IMR-90 (cell line): ENCODE results near the gene FARS2. TPM values are rescaled to one million over a fixed set of nuclear protein-coding genes. Genes with fewer than 3 reads are reported as not detected.

Experiments
- ATAC-seq: fragments of 200-7000 bp; cut with Tn5 transposase; 2 replicates; pipeline ENCODE4 v1.9.1; 2020; ENCODE audit warnings: low read depth, mild to moderate bottlenecking, moderate library complexity
- BruUV-seq: library from RNA; stranded (reverse); fragments of 400-500 nt; replicated peaks from 2 replicates; lab custom pipeline; 2021; lab: Mats Ljungman, UMichigan
- CTCF ChIA-PET: fragments of 300-600 bp; formaldehyde crosslinking; extraction: SDS; loops from one replicate; lab custom pipeline; 2021; ENCODE audit warnings: antibody characterized with exemption; lab: Yijun Ruan, JAX
- POLR2A ChIA-PET: fragments of 300-600 bp; sonication (Branson Sonifier 250); formaldehyde crosslinking; loops from one replicate; lab custom pipeline; 2022; ENCODE audit warnings: antibody characterized with exemption; ENCODE audit not compliant: unreplicated experiment; lab: Charles Lee
- DNase-seq: peaks from one replicate; pipeline ENCODE4 v3.0.0; 2013
- H2AFZ ChIP-seq: replicated peaks from 2 replicates; pipeline ENCODE3; 2013; ENCODE audit warnings: low read length, mild to moderate bottlenecking; ENCODE audit not compliant: poor library complexity
- H2AK5ac ChIP-seq: 2 replicates; pipeline ENCODE4 v1.6.1; 2013; ENCODE audit warnings: low read depth, low read length, inconsistent platforms
- H2AK9ac ChIP-seq: replicated peaks from 2 replicates; pipeline ENCODE3; 2013; ENCODE audit warnings: mild to moderate bottlenecking, low read depth, low read length, moderate library complexity; ENCODE audit not compliant: poor library complexity
- H2BK120ac ChIP-seq: 2 replicates; pipeline ENCODE4 v1.6.1; 2013; ENCODE audit warnings: low read depth, low read length, inconsistent platforms
- H2BK15ac ChIP-seq: 3 replicates; pipeline ENCODE4 v1.6.1; 2013; ENCODE audit warnings: low read depth, low read length, inconsistent platforms
- H2BK20ac ChIP-seq: 2 replicates; pipeline ENCODE4 v1.6.1; 2013; ENCODE audit warnings: low read depth, mild to moderate bottlenecking, inconsistent platforms, low read length, moderate library complexity
- H2BK5ac ChIP-seq: 2 replicates; pipeline ENCODE4 v1.6.1; 2013; ENCODE audit warnings: mild to moderate bottlenecking, low read depth, low read length, inconsistent platforms; ENCODE audit not compliant: poor library complexity, severe bottlenecking
- H3K14ac ChIP-seq: replicated peaks from 2 replicates; pipeline ENCODE4 v1.6.1; 2013; ENCODE audit warnings: low read depth, low read length, inconsistent platforms
- H3K18ac ChIP-seq: 2 replicates; pipeline ENCODE4 v1.6.1; 2013; ENCODE audit warnings: low read depth, low read length, control low read depth
- H3K23ac ChIP-seq: 2 replicates; pipeline ENCODE4 v1.6.1; 2013; ENCODE audit warnings: low read depth, low read length, inconsistent platforms
- H3K27ac ChIP-seq: 2 replicates; pipeline ENCODE4 v1.5.1; 2013; ENCODE audit warnings: mild to moderate bottlenecking, control low read depth, low read length; ENCODE audit not compliant: insufficient read depth
- H3K27me3 ChIP-seq: 2 replicates; pipeline ENCODE4 v1.6.1; 2013; ENCODE audit warnings: low read length; ENCODE audit not compliant: control insufficient read depth, insufficient read depth
- H3K36me3 ChIP-seq: 2 replicates; pipeline ENCODE4 v1.6.1; 2013; ENCODE audit warnings: low read length, mixed read lengths; ENCODE audit not compliant: control insufficient read depth, insufficient read depth
- H3K4ac ChIP-seq: 2 replicates; pipeline ENCODE4 v1.6.1; 2013; ENCODE audit warnings: low read depth, low read length, inconsistent platforms
- H3K4me1 ChIP-seq: 2 replicates; pipeline ENCODE4 v1.6.1; 2013; ENCODE audit warnings: low read length, mixed read lengths; ENCODE audit not compliant: control insufficient read depth, insufficient read depth
- H3K4me2 ChIP-seq: 2 replicates; pipeline ENCODE4 v1.6.1; 2013; ENCODE audit warnings: low read depth, mild to moderate bottlenecking, control low read depth, low read length, moderate library complexity
- H3K4me3 ChIP-seq: 2 replicates; pipeline ENCODE4 v1.5.1; 2013; ENCODE audit warnings: low read depth, mild to moderate bottlenecking, control low read depth, low read length, moderate library complexity; ENCODE audit not compliant: insufficient read depth
- H3K56ac ChIP-seq: 2 replicates; pipeline ENCODE4 v1.6.1; 2013; ENCODE audit warnings: low read length, inconsistent platforms; ENCODE audit not compliant: insufficient read depth; ENCODE audit errors: extremely low read depth
- H3K79me1 ChIP-seq, 2 experiments: 2 replicates each; pipeline ENCODE4 v1.6.1; 2013; ENCODE audit warnings: low read length in 2 of 2, inconsistent platforms in 1 of 2, low read depth in 1 of 2
- H3K9ac ChIP-seq: 2 replicates; pipeline ENCODE4 v1.6.1; 2013; ENCODE audit warnings: low read depth, low read length, control low read depth
- H3K9me1 ChIP-seq: 2 replicates; pipeline ENCODE4 v1.6.1; 2013; ENCODE audit warnings: low read length, inconsistent platforms; ENCODE audit not compliant: insufficient read depth
- H3K9me3 ChIP-seq: 2 replicates; pipeline ENCODE4 v1.6.1; 2013; ENCODE audit warnings: low read length; ENCODE audit not compliant: control insufficient read depth, insufficient read depth
- H4K20me1 ChIP-seq: 2 replicates; pipeline ENCODE4 v1.6.1; 2013; ENCODE audit warnings: low read length, inconsistent platforms; ENCODE audit not compliant: insufficient read depth
- H4K5ac ChIP-seq: 2 replicates; pipeline ENCODE4 v1.6.1; 2013; ENCODE audit warnings: mild to moderate bottlenecking, low read depth, low read length, control low read depth
- H4K8ac ChIP-seq, 2 experiments: 2 replicates each; pipeline ENCODE4 v1.6.1; 2013; ENCODE audit warnings: low read depth in 2 of 2, low read length in 2 of 2, control low read depth in 1 of 2, inconsistent platforms in 1 of 2
- H4K91ac ChIP-seq: 2 replicates; pipeline ENCODE4 v1.6.1; 2013; ENCODE audit warnings: low read depth, low read length, inconsistent platforms; ENCODE audit not compliant: insufficient read depth
- MAZ ChIP-seq: IDR thresholded peaks from 2 replicates; pipeline ENCODE4 v1.6.1; 2012; ENCODE audit warnings: low read depth, mild to moderate bottlenecking, low read length, improper control_type of control experiment, moderate library complexity, borderline replicate concordance
- NFE2L2 ChIP-seq: fragments of 150-350 bp; IDR thresholded peaks from 2 replicates; pipeline ENCODE4 v1.6.1; 2016; ENCODE audit warnings: low read depth, mild to moderate bottlenecking, low read length
- POLR2A ChIP-seq: IDR thresholded peaks from 2 replicates; pipeline ENCODE4 v1.6.1; 2012; ENCODE audit warnings: mild to moderate bottlenecking, low read depth, low read length
- RAD21 ChIP-seq: IDR thresholded peaks from 2 replicates; pipeline ENCODE4 v1.6.1; 2012; ENCODE audit warnings: low read length, improper control_type of control experiment
- RCOR1 ChIP-seq: IDR thresholded peaks from 2 replicates; pipeline ENCODE4 v1.6.1; 2012; ENCODE audit warnings: mild to moderate bottlenecking, low read length, improper control_type of control experiment; ENCODE audit not compliant: insufficient replicate concordance
- SMC3 ChIP-seq: fragments of 150-350 bp; IDR thresholded peaks from 2 replicates; pipeline ENCODE4 v1.6.1; 2016; ENCODE audit warnings: low read depth, mild to moderate bottlenecking, antibody characterized with exemption, low read length, moderate library complexity
- WGBS, 2 experiments: methylation state at CpG; one replicate each; pipeline versions ENCODE4 v1.1.5 to v1.1.7; 2013; ENCODE audit warnings: missing lambda C conversion rate in 2 of 2; ENCODE audit not compliant: insufficient read length in 1 of 2; ENCODE audit errors: extremely low coverage in 2 of 2; 5-methylcytosine and 5-hydroxymethylcytosine counted together
- dilution Hi-C: fragments of 300-500 bp; cut with HindIII; formaldehyde crosslinking; loops from one replicate; pipeline ENCODE4 v1.14.3; 2018; ENCODE audit warnings: low sequenced_read_pairs; ENCODE audit not compliant: unreplicated experiment
- in situ Hi-C: fragments of 300-500 bp; cut with MboI; formaldehyde crosslinking; loops from 3 replicates; pipeline ENCODE4 v1.14.3; 2019; ENCODE audit warnings: low sequenced_read_pairs, inconsistent platforms, mixed read lengths
- intact Hi-C: fragments of 100-400 bp; cut with micrococcal nuclease; formaldehyde crosslinking; loops from 2 replicates; pipeline ENCODE4 v1.10.0; 2022
- polyA plus RNA-seq, 3 experiments: library from polyadenylated mRNA; depleted of rRNA; stranded (reverse); fragments of >200 nt; gene quantifications; 2 replicates each; pipeline ENCODE4 v1.2.3, GENCODE V29; 2012; ENCODE audit warnings: low replicate concordance in 1 of 3
- total RNA-seq: library from RNA; depleted of rRNA; stranded (reverse); fragments of >200 nt; gene quantifications from 2 replicates; pipeline ENCODE4 v1.2.3, GENCODE V29; 2012

Gene FARS2
- total and polyA plus RNA-seq, 2 of the 4 experiments (the other 2 are of a cell fraction), result 12.1 to 28.9 TPM

DNA sequence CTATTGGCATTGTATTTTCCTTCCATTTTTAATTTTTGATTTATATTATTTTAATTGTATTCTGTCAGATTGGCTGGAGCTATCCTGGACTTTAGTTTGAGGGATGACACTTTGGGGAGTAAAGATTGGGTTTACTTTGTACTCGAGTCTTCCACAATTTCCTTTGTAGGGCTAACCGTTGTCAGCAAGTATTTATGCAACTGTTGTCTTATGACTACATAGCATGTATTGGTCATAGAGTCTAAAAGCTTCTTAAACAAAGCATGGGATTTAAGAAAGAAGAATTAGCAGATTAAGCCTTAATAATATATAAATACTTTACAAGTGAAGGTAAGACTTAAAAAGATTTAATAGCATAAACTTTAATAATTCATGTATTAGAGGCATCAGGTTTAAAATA, 19.6 kb downstream of the FARS2 start:
- Histone ChIP-seq H2BK120ac (no peak overlapping the region), H3K23ac (no peak overlapping the region), H3K14ac (no peak overlapping the region), H3K18ac (no peak overlapping the region), H3K4ac (no peak overlapping the region), H2BK20ac (no peak overlapping the region), H3K27me3 (no peaks in the 10 kb centered on the region), H3K4me1 (peaks cover 4% of the 10 kb centered on the region), H2AK5ac (no peak overlapping the region), H2BK5ac (no peak overlapping the region), H3K4me3 (no peak overlapping the region), H4K91ac (no peak overlapping the region), H3K9ac (no peak overlapping the region), H3K27ac (no peak overlapping the region), H3K79me1 (peaks cover 15 to 32% of the 10 kb centered on the region in 2 experiments), H4K5ac (no peak overlapping the region), H2AFZ (no peak overlapping the region), H3K9me1 (peaks cover 3% of the 10 kb centered on the region; the same call in 1 of the 2 replicates), H4K20me1 (peaks cover 5% of the 10 kb centered on the region; the same call in 1 of the 2 replicates), H3K9me3 (no peaks in the 10 kb centered on the region), H3K36me3 (no peaks in the 10 kb centered on the region), H3K4me2 (no peak overlapping the region), H2BK15ac (no peak overlapping the region), H2AK9ac (no peak overlapping the region), H4K8ac (no peak overlapping the region), H3K56ac (no peak overlapping the region)
- DNase-seq (no peak), ATAC-seq (no peak)
- dilution Hi-C loops, result no loop called here
- ChIA-PET CTCF (no interaction called here), POLR2A (no interaction called here)
- WGBS, 2 experiments, result no CpG with 5 or more reads among the region's 2 CpGs
- intact Hi-C loops, result no loop called here
- BruUV-seq, result no TSS peak
- TF ChIP-seq MAZ (no peak), NFE2L2 (no peak), SMC3 (no peak), POLR2A (no peak), RAD21 (no peak), RCOR1 (no peak)
- in situ Hi-C loops, result no loop called here
